D721Med (cell line): ENCODE measurements around the gene SOBP.

Experiments used
- DNase-seq: peaks from one replicate; pipeline ENCODE4 v3.0.0; 2011; ENCODE audit warnings: low spot score; ENCODE audit not compliant: insufficient read length
- FAIRE-seq: peaks from 2 replicates; lab custom pipeline; 2011; peaks lifted over from hg19 to GRCh38; lab: Jason Lieb, UNC
- TF ChIP-seq, protein P1 (sequence below): IDR thresholded peaks from 2 replicates; pipeline ENCODE4 v1.5.1; 2012; ENCODE audit warnings: mild to moderate bottlenecking, control low read depth; ENCODE audit not compliant: insufficient read depth; ENCODE audit errors: missing control alignments

Gene SOBP

DNA sequence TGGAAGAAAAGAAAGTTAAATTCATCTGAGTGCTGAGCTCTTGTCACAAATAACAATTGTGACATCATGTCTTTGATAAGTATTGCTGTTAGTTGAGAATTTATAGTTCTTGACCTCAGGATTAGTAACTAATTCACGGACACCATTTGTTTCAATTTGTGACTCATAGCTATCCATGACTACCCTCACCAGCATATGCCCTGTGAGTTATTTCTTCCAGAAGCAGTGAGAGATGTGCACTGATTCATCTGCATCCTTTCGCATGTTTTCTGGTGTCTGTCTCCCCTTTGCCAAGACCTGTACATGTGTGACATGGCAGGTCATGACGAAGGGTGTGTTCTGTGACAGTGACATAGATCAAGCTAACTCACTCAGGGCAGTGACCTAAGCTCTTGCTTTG lies 86.9 kb downstream of the SOBP start:
- TF ChIP-seq, protein P1, sequence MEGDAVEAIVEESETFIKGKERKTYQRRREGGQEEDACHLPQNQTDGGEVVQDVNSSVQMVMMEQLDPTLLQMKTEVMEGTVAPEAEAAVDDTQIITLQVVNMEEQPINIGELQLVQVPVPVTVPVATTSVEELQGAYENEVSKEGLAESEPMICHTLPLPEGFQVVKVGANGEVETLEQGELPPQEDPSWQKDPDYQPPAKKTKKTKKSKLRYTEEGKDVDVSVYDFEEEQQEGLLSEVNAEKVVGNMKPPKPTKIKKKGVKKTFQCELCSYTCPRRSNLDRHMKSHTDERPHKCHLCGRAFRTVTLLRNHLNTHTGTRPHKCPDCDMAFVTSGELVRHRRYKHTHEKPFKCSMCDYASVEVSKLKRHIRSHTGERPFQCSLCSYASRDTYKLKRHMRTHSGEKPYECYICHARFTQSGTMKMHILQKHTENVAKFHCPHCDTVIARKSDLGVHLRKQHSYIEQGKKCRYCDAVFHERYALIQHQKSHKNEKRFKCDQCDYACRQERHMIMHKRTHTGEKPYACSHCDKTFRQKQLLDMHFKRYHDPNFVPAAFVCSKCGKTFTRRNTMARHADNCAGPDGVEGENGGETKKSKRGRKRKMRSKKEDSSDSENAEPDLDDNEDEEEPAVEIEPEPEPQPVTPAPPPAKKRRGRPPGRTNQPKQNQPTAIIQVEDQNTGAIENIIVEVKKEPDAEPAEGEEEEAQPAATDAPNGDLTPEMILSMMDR = no peak
- DNase-seq (no peak), FAIRE-seq (no peak)

DNA sequence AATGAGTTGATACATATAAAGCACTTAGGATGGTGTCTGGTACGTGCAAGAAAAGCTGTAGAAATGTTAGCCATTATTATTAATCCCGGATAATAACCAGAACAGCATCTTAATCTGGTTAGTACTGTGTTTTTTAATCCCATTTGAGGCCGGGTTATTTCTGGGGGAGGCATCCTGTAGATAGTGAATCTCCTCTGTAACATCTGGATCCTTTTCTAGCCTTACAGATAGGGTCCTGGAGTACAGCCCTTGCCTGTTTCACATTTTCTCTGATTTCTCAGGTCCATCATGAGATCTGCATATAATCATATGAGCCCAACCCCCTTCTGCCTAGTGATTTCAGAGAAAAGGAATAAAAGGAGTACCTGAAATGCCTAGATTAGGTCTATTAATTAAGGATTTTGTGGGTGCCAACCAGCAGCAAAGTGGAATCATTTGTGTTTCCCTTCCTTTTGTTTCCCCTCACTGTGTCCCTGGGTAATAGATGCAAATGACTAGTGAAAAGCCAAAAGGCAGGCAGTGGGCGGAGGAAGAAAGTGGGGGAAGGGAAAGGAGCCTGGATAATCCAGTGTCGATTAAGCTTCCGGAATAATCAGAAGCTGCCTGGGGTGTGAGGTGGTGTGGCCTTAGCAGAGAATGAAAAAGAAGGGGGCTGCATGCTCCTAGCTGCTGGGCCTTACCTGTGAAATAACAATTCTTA lies 88.9 kb downstream of the SOBP start:
- TF ChIP-seq, protein P1 = no peak
- peak; percentile 88 for FAIRE-seq

DNA sequence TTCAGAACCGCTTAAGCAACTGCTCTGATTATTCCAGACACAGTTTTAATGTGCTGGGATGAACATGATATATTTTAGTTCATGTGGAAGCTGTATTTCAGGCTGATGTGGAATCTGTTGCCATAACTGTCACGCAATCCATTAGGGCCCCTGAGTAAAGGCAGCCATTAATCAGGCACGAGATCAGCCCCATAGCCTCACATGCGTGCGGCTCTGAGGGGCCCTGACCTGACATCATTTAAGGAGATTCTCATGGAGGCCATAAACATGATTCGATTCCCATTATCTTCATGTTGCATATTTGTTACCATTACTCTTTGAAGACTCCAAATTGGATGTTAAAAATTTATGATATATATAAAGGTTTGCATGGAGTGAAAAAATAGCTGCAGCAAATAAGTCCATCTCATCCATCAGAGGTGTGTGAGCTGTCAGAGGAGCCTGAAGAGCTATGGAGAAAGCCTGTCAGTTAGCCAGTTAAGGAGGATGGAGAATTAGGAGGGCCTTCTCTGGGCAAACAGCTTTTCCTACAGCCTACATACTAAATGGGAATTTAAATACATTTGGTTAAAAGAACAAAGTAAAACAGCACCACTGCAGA lies 89.6 kb downstream of the SOBP start:
- TF ChIP-seq, protein P1 = no peak
- DNase-seq (no peak), FAIRE-seq (no peak)

More for the DNA sequence above, 88.9 kb downstream of the SOBP start:
- DNase-seq = peak; percentile 51

DNA sequence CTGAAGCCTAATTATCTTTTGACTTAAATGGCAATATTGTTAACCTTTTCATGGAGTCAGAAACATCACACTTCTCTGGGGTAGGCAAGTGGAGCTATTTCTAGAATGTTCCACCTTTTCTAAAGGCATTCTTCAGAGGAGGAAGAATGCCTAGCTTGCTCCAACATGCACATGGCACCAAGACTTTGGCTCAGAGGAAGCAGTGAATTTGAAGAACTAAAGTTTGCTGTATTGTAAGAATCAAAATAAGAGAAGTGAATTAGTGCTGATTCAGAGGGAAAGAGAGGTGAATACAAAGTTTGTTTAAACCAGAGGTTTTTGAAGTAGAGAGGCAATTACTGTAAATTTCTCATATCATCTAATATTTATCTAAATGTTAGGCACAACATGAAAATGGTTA lies 92.2 kb downstream of the SOBP start:
- DNase-seq (no peak), FAIRE-seq (no peak)

DNA sequence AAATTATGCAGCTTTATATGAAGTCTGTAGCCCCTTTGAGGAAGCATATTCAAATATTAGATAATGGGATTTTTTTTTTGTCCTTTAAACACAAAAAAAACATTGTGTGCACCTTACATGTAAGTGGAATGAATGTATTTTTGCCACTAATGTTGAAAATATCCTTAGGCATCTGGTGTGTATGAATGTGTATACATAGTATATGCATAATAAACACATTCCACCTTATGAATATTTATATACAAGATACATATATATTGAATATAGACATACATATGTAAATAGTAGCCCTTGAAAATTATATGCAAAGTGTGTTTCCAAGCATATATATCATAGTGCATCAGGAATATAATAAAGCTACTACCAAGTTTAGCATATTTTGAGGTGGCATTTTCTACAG lies 94.8 kb downstream of the SOBP start:
- TF ChIP-seq, protein P1 = no peak
- DNase-seq (no peak), FAIRE-seq (no peak)

More for the DNA sequence above, 92.2 kb downstream of the SOBP start:
- TF ChIP-seq, protein P1 = no peak

DNA sequence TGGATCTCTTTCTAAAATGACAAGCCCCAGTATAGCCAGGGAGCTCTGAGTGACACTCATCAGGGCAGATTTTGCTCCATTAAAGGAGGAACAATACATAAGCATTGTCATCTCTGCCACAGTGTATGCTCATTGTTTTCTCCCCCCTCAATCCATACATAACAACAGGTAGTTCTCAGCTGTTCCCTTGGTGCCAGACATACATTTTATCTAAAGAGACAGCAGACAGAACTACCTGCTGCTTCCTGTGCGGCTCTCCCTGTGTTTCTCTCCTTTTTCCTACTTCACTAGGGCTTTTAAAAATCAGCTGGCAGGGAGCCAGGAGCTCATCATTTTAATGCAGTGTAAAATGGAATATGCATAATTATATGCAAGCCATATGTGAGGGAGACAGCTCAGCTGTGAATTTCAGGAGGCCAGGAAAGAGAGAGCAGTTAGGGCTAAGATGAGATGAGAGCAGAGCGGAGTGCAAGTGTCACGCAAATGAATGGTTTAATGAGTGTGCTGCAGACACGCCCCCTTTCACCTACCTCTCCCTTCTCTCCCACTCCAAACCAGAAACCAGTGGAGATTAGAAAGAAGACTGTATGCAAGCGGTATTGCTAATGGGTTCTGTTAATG lies 96.0 kb downstream of the SOBP start:
- FAIRE-seq (no peak), DNase-seq (no peak)
- TF ChIP-seq, protein P1 = no peak
